HL-60 (cell line): ENCODE data around the gene UBE4B.
"Not testable (repeated sequence)": the region's sequence is repeated elsewhere in the genome, so short reads cannot be mapped to it uniquely, and the experiment has no call there.

ENCODE experiments used
- DNase-seq, 2 experiments: peaks; one replicate each; pipeline ENCODE4 v3.0.0-alpha.2; 2010 to 2020; ENCODE audit warnings: low read depth in 1 of 2, low spot score in 1 of 2
- H3K27ac ChIP-seq: fragments of 250-450 bp; sonication (Bioruptor Pico); replicated peaks from 2 replicates; pipeline ENCODE4 v1.5.1; 2020; ENCODE audit warnings: mild to moderate bottlenecking, moderate library complexity
- H3K27me3 ChIP-seq: fragments of 250-450 bp; sonication (Bioruptor Pico); 2 replicates; pipeline ENCODE4 v1.5.1; 2021; ENCODE audit warnings: mild to moderate bottlenecking, moderate library complexity; ENCODE audit not compliant: insufficient read depth, poor library complexity, severe bottlenecking
- H3K4me3 ChIP-seq: replicated peaks from 2 replicates; pipeline ENCODE4 v1.5.1; 2011; ENCODE audit warnings: mild to moderate bottlenecking, control low read depth, low read length; ENCODE audit not compliant: insufficient read depth
- CTCF ChIP-seq: IDR thresholded peaks from one replicate; pipeline ENCODE4 v1.5.1; 2011; ENCODE audit warnings: low read length, control low read depth, inconsistent platforms; ENCODE audit not compliant: insufficient read depth
- GABPA ChIP-seq: IDR thresholded peaks from 2 replicates; pipeline ENCODE4 v1.6.1; 2012; ENCODE audit warnings: low read depth
- POLR2AphosphoS5 ChIP-seq: IDR thresholded peaks from 2 replicates; pipeline ENCODE4 v1.6.1; 2012; ENCODE audit warnings: low read depth
- REST ChIP-seq: IDR thresholded peaks from 2 replicates; pipeline ENCODE4 v1.6.1; 2012; ENCODE audit warnings: low read depth; ENCODE audit not compliant: insufficient replicate concordance
- SPI1 ChIP-seq: IDR thresholded peaks from 2 replicates; pipeline ENCODE4 v1.6.1; 2012; ENCODE audit warnings: low read depth, mild to moderate bottlenecking, borderline replicate concordance

Gene UBE4B

GRCh38 chr1:10106241-10106640 lies 73.5 kb downstream of the UBE4B start:
- no peak overlapping the region for H3K27ac ChIP-seq
- no peak for DNase-seq
- H3K4me3 ChIP-seq = no peak overlapping the region
- no peak for TF ChIP-seq CTCF
- TF ChIP-seq GABPA = no peak
- TF ChIP-seq POLR2AphosphoS5 = no peak
- no peak for TF ChIP-seq SPI1
- no peak for TF ChIP-seq REST
- H3K27me3 ChIP-seq = no peaks in the 10 kb centered on the region

- no peak overlapping the region for H3K27ac ChIP-seq
- H3K4me3 ChIP-seq = no peak overlapping the region
- no peak for TF ChIP-seq POLR2AphosphoS5
- TF ChIP-seq CTCF = no peak
- TF ChIP-seq REST = no peak
- TF ChIP-seq GABPA = no peak
- no peak for TF ChIP-seq SPI1
- DNase-seq = no peak
- H3K27me3 ChIP-seq = no peaks in the 10 kb centered on the region
These were observed 74.2 kb downstream of the UBE4B start for GRCh38 chr1:10106756-10107475.

- not testable (repeated sequence) for H3K27me3 ChIP-seq, H3K4me3 ChIP-seq, H3K27ac ChIP-seq
- TF ChIP-seq SPI1 = 0 out of 2 replicates have a peak, but pooled peaks have one; percentile 1
- DNase-seq = peak in 1 of 2 experiments; percentile 76
These were observed 74.7 kb downstream of the UBE4B start for GRCh38 chr1:10107476-10107847.

- no peak overlapping the region for H3K4me3 ChIP-seq
- H3K27me3 ChIP-seq = no peaks in the 10 kb centered on the region
- H3K27ac ChIP-seq = no peak overlapping the region
- DNase-seq = no peak
- no peak for TF ChIP-seq CTCF
- TF ChIP-seq REST = no peak
- no peak for TF ChIP-seq SPI1
- TF ChIP-seq GABPA = no peak
- TF ChIP-seq POLR2AphosphoS5 = no peak
These were observed 75.4 kb downstream of the UBE4B start for GRCh38 chr1:10108134-10108663.
